ENCODE results near the gene LRP6.
"Not testable (repeated sequence)": the region's sequence is repeated elsewhere in the genome, so short reads cannot be mapped to it uniquely, and the experiment has no call there.

The LRP6 gene

GRCh38 chr12:12147111-12147510 is 119.7 kb downstream of the LRP6 start:
- no peak for DNase-seq (ENCODE audit: extremely low read depth, low read depth)
- no peak for TF ChIP-seq CTCF (IDR thresholded peaks at IDR 0.05; ENCODE audit: low read depth, low read length)

- DNase-seq (ENCODE audit: extremely low read depth, low read depth), result not testable (repeated sequence)
Observed at GRCh38 chr12:12144531-12144930, 122.3 kb downstream of the LRP6 start.

DNA sequence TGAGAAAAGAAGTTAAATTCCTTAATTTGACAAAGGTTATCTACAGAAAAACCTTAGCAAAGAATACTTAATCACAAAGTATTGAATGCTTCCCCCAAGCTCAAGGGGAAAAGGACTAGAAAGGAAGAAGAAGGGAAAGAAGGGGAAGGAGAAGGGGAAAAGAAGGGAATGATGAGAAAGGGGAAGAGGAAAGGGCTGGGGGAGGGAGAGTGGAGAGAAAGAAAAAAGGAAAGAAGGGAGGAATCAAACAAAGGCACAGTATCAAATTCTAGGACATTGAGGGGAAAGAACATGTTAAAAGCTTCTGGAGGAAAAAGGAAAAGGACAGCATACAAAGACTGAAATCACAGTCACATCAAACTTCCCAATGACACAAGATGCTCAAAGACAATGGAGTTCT is 125.8 kb downstream of the LRP6 start:
- no peak for TF ChIP-seq CTCF (IDR thresholded peaks at IDR 0.05; ENCODE audit: low read depth, low read length)
- DNase-seq (ENCODE audit: extremely low read depth, low read depth), result no peak

DNA sequence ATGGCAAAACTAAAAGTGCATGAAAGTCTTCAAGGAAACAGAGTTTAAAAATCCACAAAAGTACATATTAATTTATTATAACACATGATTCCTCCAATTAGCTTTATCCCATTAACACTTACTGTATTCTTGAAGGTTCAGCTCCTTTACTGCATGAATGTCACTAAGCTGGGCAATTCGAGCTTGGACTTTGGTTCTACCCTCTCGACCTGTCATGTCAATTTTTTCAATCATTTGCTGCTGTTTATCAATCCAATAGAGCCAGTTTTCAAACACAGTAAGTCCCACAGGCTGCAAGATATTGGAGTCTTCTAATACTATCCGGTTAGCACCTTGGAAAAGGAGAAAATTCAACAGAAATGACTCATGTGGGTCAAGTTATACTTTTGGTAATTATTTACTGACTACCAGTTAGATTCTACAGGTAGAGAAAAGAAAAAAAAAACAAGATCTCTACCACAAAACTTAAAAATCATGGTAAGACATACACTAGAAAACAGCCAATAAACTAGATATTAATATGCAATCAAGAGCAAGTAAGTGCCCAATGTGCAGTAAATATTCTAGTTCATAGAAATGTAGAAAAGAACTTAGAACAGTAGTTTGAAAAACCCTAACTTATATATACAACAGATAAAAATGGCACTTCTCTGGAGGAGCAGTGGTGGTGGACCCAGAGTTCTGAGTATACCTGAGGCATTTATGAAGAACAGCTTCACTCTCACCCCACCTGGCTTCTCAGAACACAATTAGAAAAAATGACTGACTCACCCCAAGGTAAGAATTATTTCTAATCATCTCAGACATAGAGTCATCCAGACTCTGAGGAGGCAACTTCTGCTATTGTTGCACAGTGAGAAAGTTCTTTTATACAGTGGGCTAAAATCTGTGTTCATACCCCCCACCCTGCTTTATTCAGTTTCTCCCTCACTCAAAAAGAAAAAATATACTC is 128.4 kb downstream of the LRP6 start:
- no peak for TF ChIP-seq CTCF (IDR thresholded peaks at IDR 0.05; ENCODE audit: low read depth, low read length)
- no peak for DNase-seq (ENCODE audit: extremely low read depth, low read depth)

GRCh38 chr12:12133785-12134184 is 133.1 kb downstream of the LRP6 start:
- TF ChIP-seq CTCF (IDR thresholded peaks at IDR 0.05; ENCODE audit: low read depth, low read length), result no peak

GRCh38 chr12:12133259-12133658 is 133.6 kb downstream of the LRP6 start:
- DNase-seq (ENCODE audit: extremely low read depth, low read depth), result no peak
- no peak for TF ChIP-seq CTCF (IDR thresholded peaks at IDR 0.05; ENCODE audit: low read depth, low read length)

More at GRCh38 chr12:12133785-12134184, 133.1 kb downstream of the LRP6 start:
- DNase-seq (ENCODE audit: extremely low read depth, low read depth), result no peak

GRCh38 chr12:12128670-12129069 is 138.2 kb downstream of the LRP6 start:
- DNase-seq (ENCODE audit: extremely low read depth, low read depth), result no peak
- TF ChIP-seq CTCF (IDR thresholded peaks at IDR 0.05; ENCODE audit: low read depth, low read length), result no peak
